DOHH2 (cell line): ENCODE data around the gene IRS2.

ENCODE experiments used
- EZH2phosphoT487 ChIP-seq: fragments of 200-600 bp; sonication (generic); IDR thresholded peaks from 2 replicates; pipeline ENCODE4 v1.6.1; 2017; ENCODE audit warnings: borderline replicate concordance, mild to moderate bottlenecking, antibody characterized with exemption, low read length, moderate library complexity, mixed read lengths
- TF ChIP-seq, protein P1 (sequence below): fragments of 200-600 bp; sonication (generic); IDR thresholded peaks from one replicate; pipeline ENCODE4 v1.5.1; 2014; ENCODE audit warnings: antibody characterized with exemption, mild to moderate bottlenecking, low read depth, low read length; ENCODE audit not compliant: poor library complexity, severe bottlenecking

DNA sequence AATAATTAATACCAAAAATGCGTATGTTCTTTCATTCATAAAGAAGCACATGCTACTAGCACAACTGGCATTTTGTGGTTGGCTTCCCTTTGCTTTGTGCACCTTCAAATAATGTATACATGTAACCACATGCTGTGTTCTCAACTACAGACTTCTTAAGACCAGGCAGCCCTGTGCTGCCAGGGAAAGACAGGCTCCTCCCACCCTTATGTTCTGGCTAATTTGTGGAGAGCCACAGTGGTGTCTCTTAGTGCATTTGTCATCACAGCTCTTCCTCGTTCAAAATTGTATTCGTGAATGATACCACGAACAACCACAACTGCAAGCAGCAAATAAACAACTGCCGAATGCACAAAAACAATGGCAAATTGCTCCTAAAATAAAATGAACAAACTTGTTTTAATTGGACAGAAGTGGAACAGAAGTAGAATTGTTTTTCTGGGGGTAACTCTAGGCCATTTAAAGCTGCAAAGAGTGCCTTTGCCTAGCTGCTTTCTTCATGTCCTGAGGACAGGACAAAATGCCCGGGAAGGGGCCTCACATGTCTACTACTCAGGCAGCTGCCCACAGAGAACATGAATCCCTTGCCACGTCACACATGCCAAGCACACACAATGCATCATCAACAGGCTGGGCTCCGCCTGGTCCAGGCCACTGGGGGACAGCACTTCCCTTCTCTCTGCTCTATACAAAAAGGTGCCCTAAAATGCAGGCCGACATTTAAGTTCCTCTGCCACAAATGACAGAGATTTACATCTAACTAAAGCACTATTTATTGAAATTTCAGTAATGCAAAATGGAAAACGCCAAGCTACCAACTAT is 21.7 kb downstream of the IRS2 start:
- TF ChIP-seq, protein P1, sequence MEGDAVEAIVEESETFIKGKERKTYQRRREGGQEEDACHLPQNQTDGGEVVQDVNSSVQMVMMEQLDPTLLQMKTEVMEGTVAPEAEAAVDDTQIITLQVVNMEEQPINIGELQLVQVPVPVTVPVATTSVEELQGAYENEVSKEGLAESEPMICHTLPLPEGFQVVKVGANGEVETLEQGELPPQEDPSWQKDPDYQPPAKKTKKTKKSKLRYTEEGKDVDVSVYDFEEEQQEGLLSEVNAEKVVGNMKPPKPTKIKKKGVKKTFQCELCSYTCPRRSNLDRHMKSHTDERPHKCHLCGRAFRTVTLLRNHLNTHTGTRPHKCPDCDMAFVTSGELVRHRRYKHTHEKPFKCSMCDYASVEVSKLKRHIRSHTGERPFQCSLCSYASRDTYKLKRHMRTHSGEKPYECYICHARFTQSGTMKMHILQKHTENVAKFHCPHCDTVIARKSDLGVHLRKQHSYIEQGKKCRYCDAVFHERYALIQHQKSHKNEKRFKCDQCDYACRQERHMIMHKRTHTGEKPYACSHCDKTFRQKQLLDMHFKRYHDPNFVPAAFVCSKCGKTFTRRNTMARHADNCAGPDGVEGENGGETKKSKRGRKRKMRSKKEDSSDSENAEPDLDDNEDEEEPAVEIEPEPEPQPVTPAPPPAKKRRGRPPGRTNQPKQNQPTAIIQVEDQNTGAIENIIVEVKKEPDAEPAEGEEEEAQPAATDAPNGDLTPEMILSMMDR: no peak
- no peak for TF ChIP-seq EZH2phosphoT487
